Measurements from ENCODE around the gene GDF10. TPM values are rescaled to one million over a fixed set of nuclear protein-coding genes. Genes with fewer than 3 reads are reported as not detected.

The GDF10 gene
- total RNA-seq, 1 donor from 2014 or later, result not detected

GRCh38 chr10:47294057-47294456 is 5.9 kb upstream of the GDF10 start:
- intact Hi-C loops (cut with micrococcal nuclease), result no loop called here
- Mint-ChIP-seq H3K4me3 (no peak overlapping the region), H3K4me1 (no peaks in the 10 kb centered on the region), H3K27me3 (peaks cover 22% of the 10 kb centered on the region), H3K36me3 (ENCODE audit: low read depth) (no peaks in the 10 kb centered on the region), H3K9me3 (no peaks in the 10 kb centered on the region), H3K27ac (no peak overlapping the region)
- no peak for TF ChIP-seq CTCF (IDR thresholded peaks at IDR 0.05)
- POLR2A ChIA-PET, result no interaction called here
- DNase-seq (no peak), ATAC-seq (ENCODE audit: low read depth) (no peak)
- CTCF ChIA-PET, result no interaction called here

GRCh38 chr10:47294501-47294900 is 5.5 kb upstream of the GDF10 start:
- DNase-seq (no peak), ATAC-seq (ENCODE audit: low read depth) (no peak)
- POLR2A ChIA-PET, result no interaction called here
- Mint-ChIP-seq H3K4me3 (no peak overlapping the region), H3K27me3 (peaks cover 26% of the 10 kb centered on the region), H3K4me1 (no peaks in the 10 kb centered on the region), H3K36me3 (ENCODE audit: low read depth) (no peaks in the 10 kb centered on the region), H3K9me3 (no peaks in the 10 kb centered on the region), H3K27ac (no peak overlapping the region)
- TF ChIP-seq CTCF (IDR thresholded peaks at IDR 0.05), result no peak
- CTCF ChIA-PET, result no interaction called here
- intact Hi-C loops (cut with micrococcal nuclease), result no loop called here

- Mint-ChIP-seq H3K4me3 (no peak overlapping the region), H3K36me3 (ENCODE audit: low read depth) (no peaks in the 10 kb centered on the region), H3K9me3 (no peaks in the 10 kb centered on the region), H3K4me1 (no peaks in the 10 kb centered on the region), H3K27me3 (peaks cover 29% of the 10 kb centered on the region), H3K27ac (no peak overlapping the region)
- intact Hi-C loops (cut with micrococcal nuclease), result no loop called here
- TF ChIP-seq CTCF (IDR thresholded peaks at IDR 0.05), result no peak
- CTCF ChIA-PET, result no interaction called here
- POLR2A ChIA-PET, result no interaction called here
- ATAC-seq (ENCODE audit: low read depth) (no peak), DNase-seq (no peak)
These were observed 4.6 kb upstream of the GDF10 start for GRCh38 chr10:47295411-47295810.

- Mint-ChIP-seq H3K27ac (no peak overlapping the region), H3K4me3 (no peak overlapping the region), H3K4me1 (peaks cover 4% of the 10 kb centered on the region), H3K36me3 (ENCODE audit: low read depth) (no peaks in the 10 kb centered on the region), H3K9me3 (no peaks in the 10 kb centered on the region), H3K27me3 (peaks cover 35% of the 10 kb centered on the region)
- ATAC-seq (ENCODE audit: low read depth) (no peak), DNase-seq (no peak)
- TF ChIP-seq CTCF (IDR thresholded peaks at IDR 0.05), result no peak
- ChIA-PET POLR2A (no interaction called here), CTCF (interaction anchor here (1.4 kb wide), 1 partner anchor 16 kb away, joined by 4 read pairs; no protein-coding TSS in a partner anchor)
- intact Hi-C loops (cut with micrococcal nuclease), result no loop called here
These were observed 3.7 kb upstream of the GDF10 start for GRCh38 chr10:47296156-47296894.

DNA sequence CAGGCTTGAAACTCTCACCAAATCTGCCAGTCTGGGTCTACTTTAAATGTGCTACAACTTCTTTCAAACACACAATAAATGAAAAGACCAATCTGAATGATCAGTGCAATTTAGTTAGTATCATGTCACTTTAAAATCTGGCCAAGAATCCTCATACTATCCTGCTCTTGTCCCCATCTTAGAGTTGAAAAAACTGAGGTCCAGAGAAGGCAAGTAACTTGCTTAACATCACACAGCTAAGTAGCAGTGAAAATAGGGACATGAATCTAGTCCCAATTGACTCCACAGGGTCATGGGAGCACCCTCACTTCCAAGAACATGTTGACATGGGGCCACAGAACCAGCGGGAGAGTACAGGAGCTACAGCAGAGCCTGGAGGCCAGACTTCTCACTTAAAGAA is 3.1 kb upstream of the GDF10 start:
- H3K27ac Mint-ChIP-seq, result no peak overlapping the region
- no peaks in the 10 kb centered on the region for H3K9me3 Mint-ChIP-seq
- no peak for ATAC-seq (ENCODE audit: low read depth)
- POLR2A ChIA-PET, result no interaction called here
- H3K36me3 Mint-ChIP-seq (ENCODE audit: low read depth), result no peaks in the 10 kb centered on the region
- CTCF ChIA-PET, result interaction anchor here (1.4 kb wide), 1 partner anchor 15 kb away, joined by 4 read pairs; no protein-coding TSS in a partner anchor
- intact Hi-C loops (cut with micrococcal nuclease), result no loop called here
- DNase-seq, result no peak
- peaks cover 40% of the 10 kb centered on the region for H3K27me3 Mint-ChIP-seq
- no peak overlapping the region for H3K4me3 Mint-ChIP-seq
- H3K4me1 Mint-ChIP-seq, result peaks cover 4% of the 10 kb centered on the region
- TF ChIP-seq CTCF (IDR thresholded peaks at IDR 0.05), result no peak

Data from activated B cell treated with CpG ODN at 0.5 μM for 24 hours (primary cell).